Neural progenitor cell (in vitro differentiated cells): ENCODE data around the gene RBM41. TPM values are rescaled to one million over a fixed set of nuclear protein-coding genes. Genes with fewer than 3 reads are reported as not detected.

Source experiments
- DNase-seq: peaks from one replicate; pipeline ENCODE4 v3.0.0-alpha.2; 2016; ENCODE audit warnings: low spot score
- H2AFZ ChIP-seq: fragments of 200-600 bp; sonication (generic); replicated peaks from 2 replicates; pipeline ENCODE4 v1.6.1; 2016; ENCODE audit warnings: antibody characterized with exemption
- H3F3A ChIP-seq: fragments of 200-600 bp; sonication (generic); 2 replicates; pipeline ENCODE4 v1.6.1; 2016; ENCODE audit warnings: antibody characterized with exemption, low read depth
- H3K27ac ChIP-seq: fragments of 200-600 bp; sonication (generic); 2 replicates; pipeline ENCODE4 v1.5.1; 2016; ENCODE audit warnings: mild to moderate bottlenecking
- H3K27me3 ChIP-seq: fragments of 200-600 bp; sonication (generic); 2 replicates; pipeline ENCODE4 v1.6.1; 2016; ENCODE audit warnings: mild to moderate bottlenecking, moderate library complexity
- H3K36me3 ChIP-seq: fragments of 200-600 bp; sonication (generic); 2 replicates; pipeline ENCODE4 v1.5.1; 2016
- H3K4me1 ChIP-seq: fragments of 200-600 bp; sonication (generic); 2 replicates; pipeline ENCODE4 v1.6.1; 2016; ENCODE audit warnings: mixed run types
- H3K4me2 ChIP-seq: fragments of 200-600 bp; sonication (generic); 2 replicates; pipeline ENCODE4 v1.6.1; 2016
- H3K4me3 ChIP-seq: fragments of 200-600 bp; sonication (generic); 2 replicates; pipeline ENCODE4 v1.5.1; 2016
- H3K79me2 ChIP-seq: fragments of 200-600 bp; sonication (generic); 2 replicates; pipeline ENCODE4 v1.6.1; 2016; ENCODE audit warnings: low read depth
- H3K9ac ChIP-seq: fragments of 200-600 bp; sonication (generic); 2 replicates; pipeline ENCODE4 v1.6.1; 2016
- H3K9me3 ChIP-seq: fragments of 200-600 bp; sonication (generic); 2 replicates; pipeline ENCODE4 v1.5.1; 2016; ENCODE audit warnings: low read depth
- H4K20me1 ChIP-seq: fragments of 200-600 bp; sonication (generic); 2 replicates; pipeline ENCODE4 v1.6.1; 2016; ENCODE audit warnings: low read depth
- H3K27ac Mint-ChIP-seq: 3 replicates; pipeline ENCODE4 v1.8.0; 2021; ENCODE audit warnings: mixed read lengths
- H3K27me3 Mint-ChIP-seq: 2 replicates; pipeline ENCODE4 v1.8.0; 2022; ENCODE audit warnings: low read depth, mild to moderate bottlenecking, inconsistent platforms, moderate library complexity, mixed read lengths; ENCODE audit not compliant: insufficient read depth
- H3K36me3 Mint-ChIP-seq: 3 replicates; pipeline ENCODE4 v1.8.0; 2021; ENCODE audit warnings: mixed read lengths
- H3K4me1 Mint-ChIP-seq: 3 replicates; pipeline ENCODE4 v1.8.0; 2021; ENCODE audit warnings: mixed read lengths
- H3K4me3 Mint-ChIP-seq: 3 replicates; pipeline ENCODE4 v1.8.0; 2021; ENCODE audit warnings: mild to moderate bottlenecking, moderate library complexity, mixed read lengths
- H3K9me3 Mint-ChIP-seq: 3 replicates; pipeline ENCODE4 v1.8.0; 2020; ENCODE audit warnings: mixed read lengths
- CTCF ChIP-seq: fragments of 200-600 bp; sonication (generic); IDR thresholded peaks from 2 replicates; pipeline ENCODE4 v1.5.1; 2017; ENCODE audit warnings: antibody characterized with exemption, mild to moderate bottlenecking
- EZH2 ChIP-seq: fragments of 200-600 bp; sonication (generic); IDR thresholded peaks from 2 replicates; pipeline ENCODE4 v1.6.1; 2017; ENCODE audit warnings: antibody characterized with exemption, mild to moderate bottlenecking, moderate library complexity
- EZH2phosphoT487 ChIP-seq: fragments of 200-600 bp; sonication (generic); IDR thresholded peaks from 2 replicates; pipeline ENCODE4 v1.6.1; 2017; ENCODE audit warnings: antibody characterized with exemption
- total RNA-seq: library from RNA; depleted of rRNA; stranded (reverse); fragments of >200 nt; gene quantifications from 2 replicates; pipeline ENCODE4 v1.2.3, GENCODE V29; 2015; ENCODE audit warnings: low replicate concordance

The RBM41 gene
- total RNA-seq, 1 donor from 2014 or later: 29.1 TPM

GRCh38 chrX:107117993-107118321, 665 bp downstream of the RBM41 start:
- H3F3A ChIP-seq: no peaks in the 10 kb centered on the region
- H3K4me2 ChIP-seq: peak overlapping the region; percentile 82
- Mint-ChIP-seq H3K27ac (peak overlapping the region; percentile 54), H3K4me1 (peaks cover 13% of the 10 kb centered on the region), H3K4me3 (peak overlapping the region; percentile 100), H3K36me3 (peaks cover 34% of the 10 kb centered on the region), H3K27me3 (peaks cover 2% of the 10 kb centered on the region), H3K9me3 (no peaks in the 10 kb centered on the region)
- no peaks in the 10 kb centered on the region for H4K20me1 ChIP-seq
- peak overlapping the region; percentile 62 for H3K4me3 ChIP-seq
- H3K4me1 ChIP-seq: peaks cover 7% of the 10 kb centered on the region
- H3K79me2 ChIP-seq: peaks cover 15% of the 10 kb centered on the region
- peaks cover 2% of the 10 kb centered on the region for H3K36me3 ChIP-seq
- no peaks in the 10 kb centered on the region for H3K9me3 ChIP-seq
- DNase-seq: no peak
- H3K27me3 ChIP-seq: no peaks in the 10 kb centered on the region
- TF ChIP-seq CTCF: no peak
- TF ChIP-seq EZH2phosphoT487: no peak
- no peak for TF ChIP-seq EZH2
- H3K27ac ChIP-seq: no peak overlapping the region
- H2AFZ ChIP-seq: no peak overlapping the region
- H3K9ac ChIP-seq: peak overlapping the region; percentile 88

- no peak for TF ChIP-seq EZH2phosphoT487
- no peak for TF ChIP-seq CTCF
- TF ChIP-seq EZH2: no peak
- H3K4me1 Mint-ChIP-seq: no peaks in the 10 kb centered on the region
Observed at GRCh38 chrX:107107459-107107858, 11.2 kb downstream of the RBM41 start.

GRCh38 chrX:107102980-107103379, 15.6 kb downstream of the RBM41 start:
- Mint-ChIP-seq H3K27me3 (no peaks in the 10 kb centered on the region), H3K27ac (no peak overlapping the region), H3K4me1 (no peaks in the 10 kb centered on the region), H3K36me3 (peaks cover 43% of the 10 kb centered on the region), H3K4me3 (no peak overlapping the region), H3K9me3 (peaks cover 9% of the 10 kb centered on the region)
- Histone ChIP-seq H3K9ac (no peak overlapping the region), H4K20me1 (no peaks in the 10 kb centered on the region), H3K4me2 (no peak overlapping the region), H2AFZ (no peak overlapping the region), H3K79me2 (no peaks in the 10 kb centered on the region), H3F3A (no peaks in the 10 kb centered on the region), H3K36me3 (peaks cover 4% of the 10 kb centered on the region), H3K4me3 (no peak overlapping the region), H3K27ac (no peak overlapping the region), H3K27me3 (no peaks in the 10 kb centered on the region), H3K9me3 (no peaks in the 10 kb centered on the region), H3K4me1 (no peaks in the 10 kb centered on the region)
- no peak for DNase-seq
- TF ChIP-seq CTCF (peak; percentile 15), EZH2 (no peak), EZH2phosphoT487 (no peak)

More at GRCh38 chrX:107107459-107107858, 11.2 kb downstream of the RBM41 start:
- Histone ChIP-seq H3K79me2 (peaks cover 10% of the 10 kb centered on the region), H3K27ac (no peak overlapping the region), H3K27me3 (no peaks in the 10 kb centered on the region), H3K4me2 (no peak overlapping the region), H2AFZ (no peak overlapping the region), H3K9ac (no peak overlapping the region), H3K36me3 (peaks cover 25% of the 10 kb centered on the region), H3K4me3 (no peak overlapping the region), H3K9me3 (peaks cover 13% of the 10 kb centered on the region), H3F3A (no peaks in the 10 kb centered on the region), H3K4me1 (no peaks in the 10 kb centered on the region), H4K20me1 (no peaks in the 10 kb centered on the region)
- Mint-ChIP-seq H3K36me3 (peaks cover 54% of the 10 kb centered on the region), H3K9me3 (peaks cover 14% of the 10 kb centered on the region), H3K27me3 (no peaks in the 10 kb centered on the region), H3K4me3 (no peak overlapping the region), H3K27ac (no peak overlapping the region)
- DNase-seq: no peak
